Suprapubic skin (tissue), 3 donors: Measurements from ENCODE around the gene GLG1.

Experiments
- EP300 ChIP-seq: sonication (generic); formaldehyde crosslinking; IDR thresholded peaks from one replicate; pipeline ENCODE4 v1.6.1; 2017; ENCODE audit warnings: antibody characterized with exemption
- POLR2A ChIP-seq, 2 donors: fragments of 450-650 bp; IDR thresholded peaks; one replicate each; pipeline ENCODE4 v1.6.1; 2017; ENCODE audit warnings: antibody characterized with exemption in 2 of 2, mild to moderate bottlenecking in 2 of 2, moderate library complexity in 2 of 2
- TF ChIP-seq, protein P1 (sequence below), 2 donors: fragments of 200-600 bp in 1 of 2; fragments of 450-650 bp in 1 of 2; sonication (generic) in 1 of 2; IDR thresholded peaks; one replicate each; pipeline ENCODE4 v1.5.1; 2016 to 2019; ENCODE audit warnings: antibody characterized with exemption in 2 of 2, mild to moderate bottlenecking in 1 of 2, moderate library complexity in 1 of 2

DNA sequence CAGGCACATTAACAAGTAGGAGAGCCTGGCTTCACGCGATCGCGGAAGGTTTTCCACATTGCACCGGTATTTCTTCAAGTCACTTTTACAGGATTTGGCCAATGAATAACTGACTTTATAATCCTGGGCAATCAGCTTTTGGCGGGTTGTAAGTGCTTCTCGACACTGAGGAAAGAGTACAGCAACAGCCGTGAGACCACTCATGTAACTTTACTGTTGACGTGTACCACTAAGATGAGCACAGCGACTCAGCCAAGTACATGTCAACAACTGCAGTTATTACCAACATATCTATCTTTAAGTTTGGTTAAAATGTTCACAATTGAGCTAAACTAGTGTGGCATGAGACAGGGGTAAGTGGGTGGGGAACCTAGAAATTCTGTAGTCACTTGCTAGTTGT is 113.9 kb downstream of the GLG1 start:
- no peak for TF ChIP-seq POLR2A (IDR thresholded peaks at IDR 0.05)
- TF ChIP-seq, protein P1, sequence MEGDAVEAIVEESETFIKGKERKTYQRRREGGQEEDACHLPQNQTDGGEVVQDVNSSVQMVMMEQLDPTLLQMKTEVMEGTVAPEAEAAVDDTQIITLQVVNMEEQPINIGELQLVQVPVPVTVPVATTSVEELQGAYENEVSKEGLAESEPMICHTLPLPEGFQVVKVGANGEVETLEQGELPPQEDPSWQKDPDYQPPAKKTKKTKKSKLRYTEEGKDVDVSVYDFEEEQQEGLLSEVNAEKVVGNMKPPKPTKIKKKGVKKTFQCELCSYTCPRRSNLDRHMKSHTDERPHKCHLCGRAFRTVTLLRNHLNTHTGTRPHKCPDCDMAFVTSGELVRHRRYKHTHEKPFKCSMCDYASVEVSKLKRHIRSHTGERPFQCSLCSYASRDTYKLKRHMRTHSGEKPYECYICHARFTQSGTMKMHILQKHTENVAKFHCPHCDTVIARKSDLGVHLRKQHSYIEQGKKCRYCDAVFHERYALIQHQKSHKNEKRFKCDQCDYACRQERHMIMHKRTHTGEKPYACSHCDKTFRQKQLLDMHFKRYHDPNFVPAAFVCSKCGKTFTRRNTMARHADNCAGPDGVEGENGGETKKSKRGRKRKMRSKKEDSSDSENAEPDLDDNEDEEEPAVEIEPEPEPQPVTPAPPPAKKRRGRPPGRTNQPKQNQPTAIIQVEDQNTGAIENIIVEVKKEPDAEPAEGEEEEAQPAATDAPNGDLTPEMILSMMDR (IDR thresholded peaks at IDR 0.05) = no peak
- TF ChIP-seq EP300 = no peak
